Measurements from ENCODE around the gene VMP1. TPM values are rescaled to one million over a fixed set of nuclear protein-coding genes. Genes with fewer than 3 reads are reported as not detected.

Gene VMP1
- total RNA-seq, 4 donors from 2014 or later: 35.3 to 69.7 (median 61.1) TPM

DNA sequence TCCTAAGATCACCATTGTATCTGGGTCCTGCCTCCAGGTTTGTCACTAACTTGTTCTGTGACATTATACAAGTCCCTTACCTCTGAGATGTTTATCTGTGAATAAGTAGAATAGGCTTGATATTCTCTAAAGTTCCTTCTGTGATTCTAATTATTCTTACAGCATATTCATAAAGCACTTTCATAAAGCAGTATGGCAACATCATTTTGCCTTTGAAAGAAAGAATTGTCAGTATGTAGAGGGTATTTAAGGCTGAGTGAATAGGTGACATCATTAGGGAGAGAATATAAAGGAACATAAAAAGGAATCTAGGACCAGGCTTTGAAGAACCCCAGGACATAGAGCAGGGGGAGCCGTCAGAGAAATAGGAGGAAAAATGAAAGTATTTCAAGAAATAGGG, 15.6 kb downstream of the VMP1 start:
- TF ChIP-seq POLR2A (IDR thresholded peaks at IDR 0.05): no peak
- TF ChIP-seq, protein P1, sequence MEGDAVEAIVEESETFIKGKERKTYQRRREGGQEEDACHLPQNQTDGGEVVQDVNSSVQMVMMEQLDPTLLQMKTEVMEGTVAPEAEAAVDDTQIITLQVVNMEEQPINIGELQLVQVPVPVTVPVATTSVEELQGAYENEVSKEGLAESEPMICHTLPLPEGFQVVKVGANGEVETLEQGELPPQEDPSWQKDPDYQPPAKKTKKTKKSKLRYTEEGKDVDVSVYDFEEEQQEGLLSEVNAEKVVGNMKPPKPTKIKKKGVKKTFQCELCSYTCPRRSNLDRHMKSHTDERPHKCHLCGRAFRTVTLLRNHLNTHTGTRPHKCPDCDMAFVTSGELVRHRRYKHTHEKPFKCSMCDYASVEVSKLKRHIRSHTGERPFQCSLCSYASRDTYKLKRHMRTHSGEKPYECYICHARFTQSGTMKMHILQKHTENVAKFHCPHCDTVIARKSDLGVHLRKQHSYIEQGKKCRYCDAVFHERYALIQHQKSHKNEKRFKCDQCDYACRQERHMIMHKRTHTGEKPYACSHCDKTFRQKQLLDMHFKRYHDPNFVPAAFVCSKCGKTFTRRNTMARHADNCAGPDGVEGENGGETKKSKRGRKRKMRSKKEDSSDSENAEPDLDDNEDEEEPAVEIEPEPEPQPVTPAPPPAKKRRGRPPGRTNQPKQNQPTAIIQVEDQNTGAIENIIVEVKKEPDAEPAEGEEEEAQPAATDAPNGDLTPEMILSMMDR (IDR thresholded peaks at IDR 0.05): no peak
- no peak overlapping the region for H3K4me3 ChIP-seq (ENCODE audit: low read depth, poor library complexity, severe bottlenecking)
- no peak for DNase-seq (ENCODE audit: low spot score in 2 of 2)
- 75 to 79% methylated on average over 1 of the region's 1 CpG for WGBS, 2 donors
- intact Hi-C loops (cut with DNase I; ENCODE audit: low total_unique reads): no loop called here

DNA sequence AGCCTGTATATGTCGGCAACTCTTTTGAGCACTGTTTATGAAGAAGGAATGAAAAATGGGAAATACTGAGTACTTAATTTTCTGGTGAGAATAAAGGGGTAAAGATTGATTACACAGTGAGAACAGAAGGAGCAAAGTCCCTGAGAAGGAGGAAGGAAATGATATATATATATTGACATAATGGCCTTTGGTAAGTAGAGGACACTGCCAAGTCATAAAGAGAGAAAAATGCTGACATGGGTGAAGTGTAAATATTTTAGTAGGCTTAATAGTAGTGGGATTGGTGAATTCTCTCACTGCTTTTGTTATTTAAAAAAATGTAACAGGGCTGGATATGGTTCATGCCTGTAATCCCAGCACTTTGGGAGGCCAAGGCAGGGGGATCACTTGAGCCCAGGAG, 16.2 kb downstream of the VMP1 start:
- WGBS, 2 donors: 88 to 95% methylated on average over 1 of the region's 1 CpG

DNA sequence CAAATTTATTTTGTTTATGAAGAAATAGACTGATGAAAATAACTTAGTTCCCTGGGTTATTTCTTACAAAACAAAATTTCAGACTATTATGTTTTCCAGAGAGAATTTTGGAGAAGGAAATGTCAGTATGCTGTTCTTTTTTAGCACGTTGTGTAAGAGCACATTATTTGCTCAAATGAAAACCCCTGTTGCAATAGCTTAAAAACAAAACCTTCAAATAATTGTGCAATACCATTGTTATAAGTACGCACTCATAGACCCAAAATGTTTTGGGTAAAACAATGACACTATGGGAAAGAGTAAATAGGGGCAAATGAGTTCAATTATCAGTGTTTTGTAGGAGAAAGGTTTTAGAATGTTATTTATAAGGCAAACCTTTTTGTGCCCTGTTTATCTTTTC, 18.2 kb downstream of the VMP1 start:
- no peak overlapping the region for H3K4me3 ChIP-seq (ENCODE audit: low read depth, poor library complexity, severe bottlenecking)
- DNase-seq (ENCODE audit: low spot score in 2 of 2): no peak
- intact Hi-C loops (cut with DNase I; ENCODE audit: low total_unique reads): no loop called here
- WGBS, 2 donors: 39 to 42% methylated on average over 2 of the region's 2 CpGs
- no peak for TF ChIP-seq POLR2A (IDR thresholded peaks at IDR 0.05)
- TF ChIP-seq, protein P1 (IDR thresholded peaks at IDR 0.05): no peak

More for the DNA sequence above, 16.2 kb downstream of the VMP1 start:
- no peak for DNase-seq (ENCODE audit: low spot score in 2 of 2)
- no peak for TF ChIP-seq POLR2A (IDR thresholded peaks at IDR 0.05)
- TF ChIP-seq, protein P1 (IDR thresholded peaks at IDR 0.05): no peak
- intact Hi-C loops (cut with DNase I; ENCODE audit: low total_unique reads): no loop called here
- H3K4me3 ChIP-seq (ENCODE audit: low read depth, poor library complexity, severe bottlenecking): no peak overlapping the region

DNA sequence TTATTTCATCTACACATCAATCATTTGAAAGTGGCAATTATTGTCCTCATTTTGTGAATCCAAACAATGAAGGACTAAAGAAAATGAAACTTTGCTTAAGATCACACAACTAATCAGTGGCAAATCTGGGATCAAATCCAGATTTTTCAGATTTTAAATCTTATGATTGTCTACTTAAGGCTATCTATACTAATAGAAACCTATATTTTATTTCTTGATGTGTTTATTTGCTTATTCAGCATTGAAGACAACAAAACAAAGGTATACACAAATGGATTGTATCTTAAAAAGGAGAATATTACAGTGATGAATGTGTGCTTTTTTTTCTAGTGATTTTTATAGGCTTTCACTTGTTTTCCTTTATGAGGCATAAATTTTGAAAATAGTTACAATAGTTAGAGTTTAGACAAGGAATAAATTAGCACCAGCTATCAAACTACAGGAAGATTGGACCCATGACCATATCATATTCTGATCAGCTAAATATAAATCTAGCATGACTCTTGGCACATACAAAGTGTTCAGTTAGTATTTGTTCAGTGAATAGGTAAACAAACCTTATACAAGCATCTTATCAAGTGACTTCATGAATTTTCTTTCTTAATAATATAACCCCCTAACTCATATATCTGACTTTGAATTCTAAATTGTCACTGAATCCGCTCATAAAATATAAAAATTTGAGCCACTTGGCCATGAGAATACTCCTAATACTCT, 20.5 kb downstream of the VMP1 start:
- 98 to 100% methylated on average over 1 of the region's 1 CpG for WGBS, 2 donors
- no peak overlapping the region for H3K4me3 ChIP-seq (ENCODE audit: low read depth, poor library complexity, severe bottlenecking)
- no peak for DNase-seq (ENCODE audit: low spot score in 2 of 2)
- intact Hi-C loops (cut with DNase I; ENCODE audit: low total_unique reads): no loop called here
- TF ChIP-seq, protein P1 (IDR thresholded peaks at IDR 0.05): no peak

- TF ChIP-seq, protein P1 (IDR thresholded peaks at IDR 0.05): no peak
- no peak for TF ChIP-seq POLR2A (IDR thresholded peaks at IDR 0.05)
- no peak for DNase-seq (ENCODE audit: low spot score in 2 of 2)
- intact Hi-C loops (cut with DNase I; ENCODE audit: low total_unique reads): no loop called here
- 86 to 95% methylated on average over 1 of the region's 1 CpG for WGBS, 2 donors
- no peak overlapping the region for H3K4me3 ChIP-seq (ENCODE audit: low read depth, poor library complexity, severe bottlenecking)
Observed at GRCh38 chr17:59730268-59730834, 22.9 kb downstream of the VMP1 start.
